DND-41 (cell line): Measurements from ENCODE around the gene COG2.
"Not testable (repeated sequence)": the region's sequence is repeated elsewhere in the genome, so short reads cannot be mapped to it uniquely, and the experiment has no call there.

ENCODE experiments used
- ATAC-seq: fragments of 200-7000 bp; cut with Tn5 transposase; 3 replicates; pipeline ENCODE4 v1.9.1; 2021; ENCODE audit warnings: low read depth; ENCODE audit not compliant: insufficient read depth
- DNase-seq: peaks from one replicate; pipeline ENCODE4 v3.0.0-alpha.2; 2020
- H2AFZ ChIP-seq: 2 replicates; pipeline ENCODE4 v1.6.0; 2012; ENCODE audit warnings: low read depth, low read length
- H3K27ac ChIP-seq: 2 replicates; pipeline ENCODE4 v1.5.1; 2012; ENCODE audit warnings: low read length, inconsistent platforms
- H3K27me3 ChIP-seq: fragments of 200-600 bp; sonication (generic); 2 replicates; pipeline ENCODE4 v1.6.0; 2012; ENCODE audit warnings: low read length, mild to moderate bottlenecking, inconsistent platforms; ENCODE audit not compliant: insufficient read depth, poor library complexity
- H3K36me3 ChIP-seq: 2 replicates; pipeline ENCODE4 v1.5.1; 2012; ENCODE audit warnings: low read length, inconsistent platforms; ENCODE audit not compliant: insufficient read depth
- H3K4me1 ChIP-seq: 2 replicates; pipeline ENCODE4 v1.5.1; 2012; ENCODE audit warnings: mild to moderate bottlenecking, low read length; ENCODE audit not compliant: insufficient read depth
- H3K4me2 ChIP-seq: 2 replicates; pipeline ENCODE4 v1.6.0; 2012; ENCODE audit warnings: mild to moderate bottlenecking, moderate library complexity, low read length, inconsistent platforms; ENCODE audit not compliant: insufficient read depth
- H3K4me3 ChIP-seq, 2 experiments: fragments of 200-600 bp in 1 of 2; shearing (Covaris generic) in 1 of 2; 2 replicates each; pipeline ENCODE4 v1.5.1; 2012 to 2016; ENCODE audit warnings: inconsistent platforms in 2 of 2, low read length in 2 of 2, mild to moderate bottlenecking in 2 of 2, low read depth in 1 of 2, moderate library complexity in 1 of 2
- H3K79me2 ChIP-seq: 2 replicates; pipeline ENCODE4 v1.6.0; 2012; ENCODE audit warnings: low read length, inconsistent platforms; ENCODE audit not compliant: insufficient read depth
- H3K9ac ChIP-seq: 2 replicates; pipeline ENCODE4 v1.6.0; 2012; ENCODE audit warnings: low read depth, mild to moderate bottlenecking, inconsistent platforms, low read length, moderate library complexity
- H3K9me3 ChIP-seq: 2 replicates; pipeline ENCODE4 v1.5.1; 2012; ENCODE audit warnings: low read length, moderate library complexity, mild to moderate bottlenecking, inconsistent platforms; ENCODE audit not compliant: insufficient read depth, severe bottlenecking
- H4K20me1 ChIP-seq: 2 replicates; pipeline ENCODE4 v1.6.0; 2012; ENCODE audit warnings: low read length; ENCODE audit not compliant: insufficient read depth
- EZH2 ChIP-seq: IDR thresholded peaks from 3 replicates; pipeline ENCODE4 v1.6.1; 2012; ENCODE audit warnings: borderline replicate concordance, low read depth, mild to moderate bottlenecking, moderate library complexity, low read length, inconsistent platforms; ENCODE audit not compliant: severe bottlenecking
- TF ChIP-seq, protein P1 (sequence below): IDR thresholded peaks from 2 replicates; pipeline ENCODE4 v1.5.1; 2012; ENCODE audit warnings: borderline replicate concordance, low read length, moderate library complexity, mild to moderate bottlenecking; ENCODE audit not compliant: poor library complexity, severe bottlenecking; ENCODE audit errors: extremely low read depth

COG2 gene

DNA sequence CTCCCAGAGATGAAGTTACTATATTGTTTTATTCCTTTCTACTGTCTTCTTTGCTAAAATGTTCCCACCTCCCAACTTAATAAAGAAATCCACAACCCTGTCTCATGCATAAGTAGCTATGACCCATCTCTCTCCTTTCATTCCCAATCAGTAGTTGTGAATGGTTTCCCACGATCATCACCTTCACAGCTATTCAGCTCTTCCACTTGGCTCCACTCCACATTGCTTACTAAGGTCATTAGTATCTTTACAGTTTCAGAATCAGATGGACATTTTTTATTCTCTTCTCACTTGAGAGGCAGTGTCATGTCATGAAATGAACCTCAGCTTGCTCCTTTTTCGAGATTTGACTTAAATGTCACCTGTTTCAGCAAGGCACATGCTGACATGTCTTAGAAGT, 47.1 kb upstream of the COG2 start:
- Histone ChIP-seq H3K79me2 (no peaks in the 10 kb centered on the region), H3K4me3 (no peak overlapping the region), H3K9ac (no peak overlapping the region), H3K4me1 (no peaks in the 10 kb centered on the region), H3K27ac (no peak overlapping the region), H3K27me3 (peaks cover 22% of the 10 kb centered on the region), H4K20me1 (no peaks in the 10 kb centered on the region), H2AFZ (no peak overlapping the region), H3K36me3 (no peaks in the 10 kb centered on the region), H3K9me3 (no peaks in the 10 kb centered on the region), H3K4me2 (no peak overlapping the region)
- no peak for ATAC-seq
- no peak for DNase-seq
- TF ChIP-seq, protein P1, sequence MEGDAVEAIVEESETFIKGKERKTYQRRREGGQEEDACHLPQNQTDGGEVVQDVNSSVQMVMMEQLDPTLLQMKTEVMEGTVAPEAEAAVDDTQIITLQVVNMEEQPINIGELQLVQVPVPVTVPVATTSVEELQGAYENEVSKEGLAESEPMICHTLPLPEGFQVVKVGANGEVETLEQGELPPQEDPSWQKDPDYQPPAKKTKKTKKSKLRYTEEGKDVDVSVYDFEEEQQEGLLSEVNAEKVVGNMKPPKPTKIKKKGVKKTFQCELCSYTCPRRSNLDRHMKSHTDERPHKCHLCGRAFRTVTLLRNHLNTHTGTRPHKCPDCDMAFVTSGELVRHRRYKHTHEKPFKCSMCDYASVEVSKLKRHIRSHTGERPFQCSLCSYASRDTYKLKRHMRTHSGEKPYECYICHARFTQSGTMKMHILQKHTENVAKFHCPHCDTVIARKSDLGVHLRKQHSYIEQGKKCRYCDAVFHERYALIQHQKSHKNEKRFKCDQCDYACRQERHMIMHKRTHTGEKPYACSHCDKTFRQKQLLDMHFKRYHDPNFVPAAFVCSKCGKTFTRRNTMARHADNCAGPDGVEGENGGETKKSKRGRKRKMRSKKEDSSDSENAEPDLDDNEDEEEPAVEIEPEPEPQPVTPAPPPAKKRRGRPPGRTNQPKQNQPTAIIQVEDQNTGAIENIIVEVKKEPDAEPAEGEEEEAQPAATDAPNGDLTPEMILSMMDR, result no peak
- TF ChIP-seq EZH2, result no peak

DNA sequence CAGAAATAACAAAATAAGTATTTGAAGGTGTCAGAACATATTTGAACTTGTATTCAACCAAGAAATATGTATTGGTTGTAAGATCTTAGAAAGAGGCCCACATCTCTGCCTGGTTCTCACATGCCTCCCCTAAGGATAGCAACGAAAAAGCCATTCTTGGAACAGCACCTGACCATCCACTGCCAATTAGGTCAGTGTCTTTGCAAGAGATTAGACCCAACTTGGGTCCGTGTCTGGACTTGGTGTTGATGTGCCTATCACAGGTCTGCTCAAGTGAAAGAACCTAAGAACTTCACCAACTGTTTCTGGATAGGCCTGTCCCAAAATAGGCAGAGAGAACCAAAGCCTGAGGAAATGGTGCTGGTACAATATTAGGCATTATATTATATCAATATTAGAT, 46.0 kb upstream of the COG2 start:
- TF ChIP-seq EZH2, result no peak
- TF ChIP-seq, protein P1, result no peak
- peaks cover 22% of the 10 kb centered on the region for H3K27me3 ChIP-seq

DNA sequence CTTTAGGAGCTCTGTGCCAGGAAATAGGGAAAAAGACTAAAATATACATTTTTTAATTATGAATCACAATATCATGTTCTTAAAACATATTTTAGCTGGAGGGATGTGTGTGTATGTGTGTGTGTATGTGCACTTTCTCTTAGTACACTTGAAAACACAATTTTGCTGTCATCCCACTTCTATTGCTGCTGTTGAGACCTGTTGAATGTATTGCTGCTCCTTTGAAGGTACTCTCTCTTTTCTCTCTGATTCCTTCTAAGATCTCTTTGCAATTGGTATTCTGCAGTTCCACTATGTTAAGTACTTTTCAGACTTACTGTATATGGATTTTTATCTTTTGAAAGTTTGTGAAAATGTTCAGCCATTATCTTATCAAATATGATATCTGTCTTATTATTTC, 43.5 kb upstream of the COG2 start:
- no peak overlapping the region for H3K4me2 ChIP-seq
- DNase-seq (no peak), ATAC-seq (no peak)
- no peaks in the 10 kb centered on the region for H4K20me1 ChIP-seq
- peaks cover 8% of the 10 kb centered on the region for H3K27me3 ChIP-seq
- H3K4me1 ChIP-seq, result no peaks in the 10 kb centered on the region
- no peak for TF ChIP-seq EZH2
- TF ChIP-seq, protein P1, result no peak
- H3K9ac ChIP-seq, result no peak overlapping the region
- H2AFZ ChIP-seq, result no peak overlapping the region
- H3K4me3 ChIP-seq, result no peak overlapping the region
- H3K27ac ChIP-seq, result no peak overlapping the region
- no peaks in the 10 kb centered on the region for H3K79me2 ChIP-seq
- no peaks in the 10 kb centered on the region for H3K36me3 ChIP-seq
- H3K9me3 ChIP-seq, result no peaks in the 10 kb centered on the region

More for the DNA sequence above, 46.0 kb upstream of the COG2 start:
- Histone ChIP-seq H3K79me2 (no peaks in the 10 kb centered on the region), H3K9ac (no peak overlapping the region), H3K4me1 (no peaks in the 10 kb centered on the region), H2AFZ (no peak overlapping the region), H3K27ac (no peak overlapping the region), H3K9me3 (no peaks in the 10 kb centered on the region), H4K20me1 (no peaks in the 10 kb centered on the region), H3K36me3 (no peaks in the 10 kb centered on the region), H3K4me2 (no peak overlapping the region), H3K4me3 (no peak overlapping the region)
- DNase-seq, result no peak
- ATAC-seq, result no peak

DNA sequence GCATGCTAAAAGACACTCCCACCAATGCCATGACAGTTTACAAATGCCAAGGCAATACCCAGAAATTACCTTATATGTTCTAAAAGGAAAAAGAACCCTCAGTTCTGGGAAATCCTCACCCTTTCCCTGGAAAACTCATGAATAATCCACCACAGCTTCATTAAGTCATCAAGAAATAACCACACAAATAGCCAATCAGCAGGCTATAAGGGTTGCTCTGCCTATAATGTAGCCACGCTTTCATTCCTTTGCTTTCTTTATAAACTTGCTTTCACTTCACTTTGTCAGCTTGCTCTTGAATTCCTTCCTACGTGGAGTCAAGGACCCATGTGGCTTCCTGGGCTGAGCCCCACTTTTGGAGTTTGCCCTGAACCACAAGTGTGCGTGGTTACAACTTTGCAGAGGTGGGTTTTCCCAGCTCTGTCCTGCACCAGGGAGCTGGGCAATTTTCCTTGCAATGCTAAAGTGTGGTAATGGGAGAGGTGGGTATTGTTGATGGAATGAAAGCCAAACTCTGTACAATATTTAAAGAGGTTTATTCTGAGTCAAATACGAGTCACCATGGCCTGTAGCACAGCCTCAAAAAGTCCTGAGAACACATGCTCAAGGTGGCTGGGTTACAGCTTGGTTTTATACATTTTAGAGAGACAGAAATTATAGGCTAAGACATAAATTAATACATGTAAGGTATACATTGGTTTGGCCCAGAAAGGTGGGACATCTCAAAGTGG, 42.2 kb upstream of the COG2 start:
- Histone ChIP-seq H4K20me1 (no peaks in the 10 kb centered on the region), H3K9ac (no peak overlapping the region), H3K27me3 (peaks cover 8% of the 10 kb centered on the region), H3K4me1 (no peaks in the 10 kb centered on the region), H3K4me3 (no peak overlapping the region), H2AFZ (no peak overlapping the region), H3K9me3 (no peaks in the 10 kb centered on the region), H3K27ac (no peak overlapping the region), H3K36me3 (no peaks in the 10 kb centered on the region), H3K79me2 (no peaks in the 10 kb centered on the region), H3K4me2 (no peak overlapping the region)
- DNase-seq (no peak), ATAC-seq (no peak)
- no peak for TF ChIP-seq EZH2
- TF ChIP-seq, protein P1, result no peak

DNA sequence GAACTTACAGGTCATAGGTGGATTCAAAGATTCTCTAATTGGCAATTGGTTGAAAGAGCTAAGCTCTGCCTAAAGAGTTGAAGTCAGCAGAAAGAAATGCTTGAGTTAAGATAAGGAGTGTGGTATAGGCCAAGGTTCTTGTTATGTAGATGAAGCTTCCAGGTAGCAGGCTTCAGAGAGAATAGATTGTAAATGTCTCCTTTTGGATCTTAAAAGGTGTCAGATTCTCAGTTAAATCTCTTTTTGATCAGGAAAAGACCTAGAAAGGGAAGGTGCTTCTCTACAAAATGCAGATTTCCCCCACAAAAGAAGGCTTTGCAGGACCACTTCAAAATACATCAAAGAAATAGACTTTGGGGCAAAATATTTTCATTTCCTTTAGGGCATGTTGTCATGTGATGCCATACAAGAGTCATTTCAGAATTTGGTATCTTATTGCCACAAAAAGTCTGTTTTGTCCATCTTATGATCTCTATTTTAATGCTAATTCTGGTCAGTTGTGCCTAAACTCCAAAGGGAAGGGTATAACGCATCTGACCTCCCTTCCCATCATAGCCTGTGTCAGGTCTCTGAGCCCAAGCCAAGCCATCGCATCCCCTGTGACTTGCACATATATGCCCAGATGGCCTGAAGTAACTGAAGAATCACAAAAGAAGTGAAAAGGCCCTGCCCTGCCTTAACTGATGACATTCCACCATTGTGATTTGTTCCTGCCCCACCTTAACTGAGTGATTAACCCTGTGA, 41.5 kb upstream of the COG2 start:
- H3K36me3 ChIP-seq, DNase-seq, ATAC-seq, H3K4me2 ChIP-seq, H4K20me1 ChIP-seq, H2AFZ ChIP-seq, H3K4me1 ChIP-seq, H3K79me2 ChIP-seq, H3K9me3 ChIP-seq, H3K27me3 ChIP-seq, H3K4me3 ChIP-seq, H3K9ac ChIP-seq, H3K27ac ChIP-seq: not testable (repeated sequence)
